K562 (cell line): ENCODE measurements around the gene SH2D5. TPM values are rescaled to one million over a fixed set of nuclear protein-coding genes. Genes with fewer than 3 reads are reported as not detected.
A peak's percentile ranks its signal among the peaks of the same experiment; 100 is the strongest.

ENCODE experiments used
- ARNT ChIP-seq, 2 experiments: fragments of 450-650 bp; IDR thresholded peaks; 2 replicates each; pipeline ENCODE4 v1.6.1; 2016; ENCODE audit warnings: mild to moderate bottlenecking in 1 of 2
- ATF1 ChIP-seq, 2 experiments: fragments of 450-650 bp in 1 of 2; IDR thresholded peaks; 2 replicates each; pipeline ENCODE4 v1.6.1; 2016; ENCODE audit warnings: missing compliant biosample characterization in 1 of 2, missing genetic modification characterization in 1 of 2
- BMI1 ChIP-seq: fragments of 150-350 bp; IDR thresholded peaks from 2 replicates; pipeline ENCODE4 v1.6.1; 2014; ENCODE audit warnings: low read length
- FOXJ2 ChIP-seq: fragments of 200-800 bp; sonication (Bioruptor generic); IDR thresholded peaks from 2 replicates; pipeline ENCODE4 v1.6.1; 2016; ENCODE audit warnings: missing genetic modification characterization, missing compliant biosample characterization
- GATA2 ChIP-seq: sonication (generic); formaldehyde crosslinking; IDR thresholded peaks from 2 replicates; pipeline ENCODE4 v1.4.0; 2020; ENCODE audit warnings: mild to moderate bottlenecking, missing genetic modification reagents
- HNRNPLL ChIP-seq: fragments of 200-400 bp; formaldehyde crosslinking; IDR thresholded peaks from 2 replicates; pipeline ENCODE4 v1.6.1; 2017; ENCODE audit warnings: low read length, low read depth, mild to moderate bottlenecking; ENCODE audit not compliant: poor library complexity, severe bottlenecking
- JUN ChIP-seq, 2 experiments: sonication (generic) in 1 of 2; formaldehyde crosslinking in 1 of 2; IDR thresholded peaks; 2 replicates each; pipeline versions ENCODE4 v1.6.1 to v1.8.0; 2012 to 2022; ENCODE audit warnings: borderline replicate concordance in 2 of 2, mild to moderate bottlenecking in 2 of 2, improper control_type of control experiment in 1 of 2, low read depth in 1 of 2, low read length in 1 of 2, missing genetic modification reagents in 1 of 2
- KDM1A ChIP-seq, 2 experiments: fragments of 450-650 bp; IDR thresholded peaks; 2 replicates each; pipeline ENCODE4 v1.6.1; 2016; ENCODE audit warnings: mild to moderate bottlenecking in 2 of 2
- L3MBTL2 ChIP-seq: fragments of 450-650 bp; IDR thresholded peaks from 2 replicates; pipeline ENCODE4 v1.6.1; 2016; ENCODE audit warnings: mild to moderate bottlenecking, moderate library complexity
- NR2F6 ChIP-seq: fragments of 450-650 bp; formaldehyde crosslinking; IDR thresholded peaks from 2 replicates; pipeline ENCODE4 v1.4.0; 2020; ENCODE audit warnings: mild to moderate bottlenecking
- PHF21A ChIP-seq: fragments of 450-650 bp; IDR thresholded peaks from 2 replicates; pipeline ENCODE4 v1.6.1; 2017; ENCODE audit warnings: low read depth, borderline replicate concordance
- SLC30A9 ChIP-seq: fragments of 250-450 bp; sonication (Bioruptor Pico); IDR thresholded peaks from 2 replicates; pipeline ENCODE4 v1.8.0; 2022; ENCODE audit warnings: mild to moderate bottlenecking, moderate library complexity
- SP1 ChIP-seq: sonication (generic); formaldehyde crosslinking; IDR thresholded peaks from 2 replicates; pipeline ENCODE4 v1.8.1; 2022; ENCODE audit warnings: mild to moderate bottlenecking, missing genetic modification reagents
- ZBTB1 ChIP-seq: sonication (generic); formaldehyde crosslinking; IDR thresholded peaks from 2 replicates; pipeline ENCODE4 v1.8.1; 2023; ENCODE audit warnings: missing genetic modification reagents, low read depth, mild to moderate bottlenecking, borderline replicate concordance
- ZFX ChIP-seq: sonication (generic); formaldehyde crosslinking; IDR thresholded peaks from 2 replicates; pipeline ENCODE4 v1.8.0; 2022; ENCODE audit warnings: mild to moderate bottlenecking, missing genetic modification reagents, moderate library complexity
- ZNF253 ChIP-seq: fragments of 250-450 bp; sonication (Bioruptor Pico); conservative IDR thresholded peaks from 2 replicates; pipeline ENCODE4 v1.6.1; 2021; ENCODE audit warnings: mild to moderate bottlenecking
- ZNF282 ChIP-seq: sonication (generic); formaldehyde crosslinking; IDR thresholded peaks from 2 replicates; pipeline ENCODE4 v1.8.1; 2023; ENCODE audit warnings: missing genetic modification reagents
- ZNF609 ChIP-seq: sonication (generic); formaldehyde crosslinking; IDR thresholded peaks from 2 replicates; pipeline ENCODE4 v1.8.1; 2023; ENCODE audit warnings: missing genetic modification reagents, mild to moderate bottlenecking, borderline replicate concordance
- ZNF830 ChIP-seq: fragments of 250-450 bp; sonication (Bioruptor Pico); IDR thresholded peaks from 2 replicates; pipeline ENCODE4 v1.5.0; 2021; ENCODE audit warnings: mild to moderate bottlenecking
- polyA plus RNA-seq, 8 experiments: library from polyadenylated mRNA; depleted of rRNA in 4 of 8; stranded (reverse) in 5 of 8; unstranded in 3 of 8; fragments of >200 nt; fragmentation: Nextera tagmentation in 2 of 8; fragmentation: Illumina TruSeq in 1 of 8; extraction: Ambion mirVana in 2 of 8; extraction: Trizol in 1 of 8; gene quantifications; 2 replicates each; pipeline versions ENCODE4 v1.2.1 to v1.2.3, GENCODE V29; 2011 to 2014; ENCODE audit warnings: inconsistent platforms in 1 of 8, missing spikeins in 1 of 8
- total RNA-seq, 7 experiments: library from RNA; depleted of rRNA in 6 of 7; stranded (reverse); fragments of >200 nt in 6 of 7; fragmentation: Illumina TruSeq in 2 of 7; extraction: Trizol in 2 of 7; gene quantifications; 2 replicates each; pipeline versions ENCODE4 v1.2.1 to v1.2.3, GENCODE V29; 2011 to 2021; ENCODE audit warnings: low replicate concordance in 1 of 7
- TF ChIP-seq, protein P1 (sequence below): fragments of 450-650 bp; formaldehyde crosslinking; IDR thresholded peaks from 2 replicates; pipeline ENCODE4 v1.4.0; 2020; ENCODE audit warnings: mild to moderate bottlenecking, moderate library complexity

SH2D5 gene
- total and polyA plus RNA-seq, 9 of the 15 experiments (the other 6 are each of a cell fraction or from before 2014, with no cell fraction given) = 0.06 to 0.11 TPM; not detected in 7

GRCh38 chr1:20732588-20733359 lies at the start of gene SH2D5 (continued):
- TF ChIP-seq SP1 (CRISPR knock-in tag) = peak; percentile 61; the same call in 1 of the 2 replicates
- TF ChIP-seq ZNF830 = no peak
- no peak for TF ChIP-seq BMI1
- peak; percentile 64; the same call in 1 of the 2 replicates for TF ChIP-seq PHF21A
- no peak for TF ChIP-seq NR2F6 (CRISPR knock-in tag)
- 0 out of 4 replicates have a peak, but pooled peaks of 1 of the 2 experiments have one; percentile 35 for TF ChIP-seq ARNT (IDR thresholded peaks at IDR 0.05)
- TF ChIP-seq ZNF282 (CRISPR knock-in tag) = no peak
- peak; percentile 72 for TF ChIP-seq HNRNPLL
- no peak for TF ChIP-seq SLC30A9 (CRISPR knock-in tag)
- 0 out of 4 replicates have a peak, but pooled peaks of 1 of the 2 experiments have one; percentile 22 for TF ChIP-seq KDM1A (IDR thresholded peaks at IDR 0.05)
- no peak for TF ChIP-seq FOXJ2
- no peak for TF ChIP-seq ZNF609
- TF ChIP-seq ZBTB1 = no peak
- TF ChIP-seq ZNF253 (CRISPR knock-in tag) = no peak
- TF ChIP-seq, protein P1, sequence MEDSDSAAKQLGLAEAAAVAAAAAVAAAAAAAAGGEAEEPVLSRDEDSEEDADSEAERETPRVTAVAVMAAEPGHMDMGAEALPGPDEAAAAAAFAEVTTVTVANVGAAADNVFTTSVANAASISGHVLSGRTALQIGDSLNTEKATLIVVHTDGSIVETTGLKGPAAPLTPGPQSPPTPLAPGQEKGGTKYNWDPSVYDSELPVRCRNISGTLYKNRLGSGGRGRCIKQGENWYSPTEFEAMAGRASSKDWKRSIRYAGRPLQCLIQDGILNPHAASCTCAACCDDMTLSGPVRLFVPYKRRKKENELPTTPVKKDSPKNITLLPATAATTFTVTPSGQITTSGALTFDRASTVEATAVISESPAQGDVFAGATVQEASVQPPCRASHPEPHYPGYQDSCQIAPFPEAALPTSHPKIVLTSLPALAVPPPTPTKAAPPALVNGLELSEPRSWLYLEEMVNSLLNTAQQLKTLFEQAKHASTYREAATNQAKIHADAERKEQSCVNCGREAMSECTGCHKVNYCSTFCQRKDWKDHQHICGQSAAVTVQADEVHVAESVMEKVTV (CRISPR knock-in tag) = 0 out of 2 replicates have a peak, but pooled peaks have one; percentile 26
- peak; percentile 76 for TF ChIP-seq JUN (IDR thresholded peaks at IDR 0.05; ENCODE audit: borderline replicate concordance, low read depth, low read length)
- no peak for TF ChIP-seq JUN (CRISPR knock-in tag; IDR thresholded peaks at IDR 0.05; ENCODE audit: borderline replicate concordance)
- peak; percentile 24; the same call in 1 of the 2 replicates for TF ChIP-seq GATA2 (CRISPR knock-in tag)
- no peak for TF ChIP-seq ATF1 (CRISPR knock-in tag; IDR thresholded peaks at IDR 0.05)
- peak; percentile 67 for TF ChIP-seq ATF1 (tag; IDR thresholded peaks at IDR 0.05)
- peak; percentile 46; the same call in 1 of the 2 replicates for TF ChIP-seq ZFX (CRISPR knock-in tag)
- peak; percentile 96 for TF ChIP-seq L3MBTL2
